Caco-2 (cell line): Measurements from ENCODE around the gene LTBP1. TPM values are rescaled to one million over a fixed set of nuclear protein-coding genes. Genes with fewer than 3 reads are reported as not detected.

Experiments
- BruUV-seq: library from RNA; stranded (reverse); fragments of 400-500 nt; replicated peaks from 2 replicates; lab custom pipeline; 2021; lab: Mats Ljungman, UMichigan
- CTCF ChIA-PET: fragments of 300-600 bp; sonication (Branson Sonifier 250); formaldehyde crosslinking; loops from one replicate; lab custom pipeline; 2022; ENCODE audit warnings: antibody characterized with exemption; lab: Charles Lee
- POLR2A ChIA-PET: fragments of 300-600 bp; sonication (Branson Sonifier 250); formaldehyde crosslinking; loops from one replicate; lab custom pipeline; 2022; ENCODE audit warnings: antibody characterized with exemption; lab: Charles Lee
- DNase-seq, 2 experiments: peaks; one replicate each; pipeline versions ENCODE4 v3.0.0 to v3.0.0-alpha.2; 2020 to 2022
- H3K27me3 ChIP-seq: replicated peaks from 2 replicates; pipeline ENCODE4 v1.6.0; 2011; ENCODE audit warnings: low read length; ENCODE audit not compliant: control insufficient read depth, insufficient read depth
- H3K36me3 ChIP-seq: 2 replicates; pipeline ENCODE4 v1.5.1; 2011; ENCODE audit warnings: low read length; ENCODE audit not compliant: control insufficient read depth, insufficient read depth
- H3K4me1 ChIP-seq: fragments of 250-450 bp; sonication (Bioruptor Pico); 2 replicates; pipeline ENCODE4 v1.5.1; 2020; ENCODE audit warnings: mild to moderate bottlenecking
- H3K4me3 ChIP-seq: 2 replicates; pipeline ENCODE4 v1.5.1; 2011; ENCODE audit warnings: low read depth, mild to moderate bottlenecking, control low read depth, low read length
- H3K9me3 ChIP-seq: fragments of 250-450 bp; sonication (Bioruptor Pico); 2 replicates; pipeline ENCODE4 v1.5.1; 2020; ENCODE audit warnings: mild to moderate bottlenecking, moderate library complexity
- H3K27ac Mint-ChIP-seq: one replicate; pipeline ENCODE4 v1.8.0; 2022; ENCODE audit warnings: mixed read lengths; ENCODE audit not compliant: unreplicated experiment
- H3K27me3 Mint-ChIP-seq: one replicate; pipeline ENCODE4 v1.8.0; 2022; ENCODE audit warnings: mixed read lengths; ENCODE audit not compliant: insufficient read depth, unreplicated experiment
- H3K36me3 Mint-ChIP-seq: one replicate; pipeline ENCODE4 v1.8.0; 2022; ENCODE audit warnings: mild to moderate bottlenecking, mixed read lengths; ENCODE audit not compliant: insufficient read depth, unreplicated experiment
- H3K4me1 Mint-ChIP-seq: one replicate; pipeline ENCODE4 v1.8.0; 2022; ENCODE audit warnings: low read depth, mixed read lengths; ENCODE audit not compliant: unreplicated experiment
- H3K4me3 Mint-ChIP-seq: one replicate; pipeline ENCODE4 v1.8.0; 2022; ENCODE audit warnings: mild to moderate bottlenecking, moderate library complexity, mixed read lengths; ENCODE audit not compliant: unreplicated experiment
- H3K9me3 Mint-ChIP-seq: one replicate; pipeline ENCODE4 v1.8.0; 2022; ENCODE audit warnings: mixed read lengths; ENCODE audit not compliant: unreplicated experiment
- CTCF ChIP-seq, 2 experiments: fragments of 200-600 bp in 1 of 2; IDR thresholded peaks; 1 replicate in 1 of 2; 2 replicates in 1 of 2; pipeline versions ENCODE4 v1.5.1 to v1.8.0; 2011 to 2022; ENCODE audit warnings: antibody characterized with exemption in 1 of 2, control low read depth in 1 of 2, inconsistent platforms in 1 of 2, low read depth in 1 of 2, low read length in 1 of 2, mild to moderate bottlenecking in 1 of 2, moderate library complexity in 1 of 2; ENCODE audit not compliant: insufficient read depth in 1 of 2, severe bottlenecking in 1 of 2, unreplicated experiment in 1 of 2
- intact Hi-C: fragments of 100-400 bp; cut with micrococcal nuclease; formaldehyde crosslinking; loops from one replicate; pipeline ENCODE4 v1.10.0; 2022; ENCODE audit not compliant: unreplicated experiment
- total RNA-seq: library from RNA; stranded (reverse); gene quantifications from 2 replicates; pipeline ENCODE4 v1.2.3, GENCODE V29; 2022

Gene LTBP1
- total RNA-seq, 1 experiment from 2014 or later = 64.2 TPM

DNA sequence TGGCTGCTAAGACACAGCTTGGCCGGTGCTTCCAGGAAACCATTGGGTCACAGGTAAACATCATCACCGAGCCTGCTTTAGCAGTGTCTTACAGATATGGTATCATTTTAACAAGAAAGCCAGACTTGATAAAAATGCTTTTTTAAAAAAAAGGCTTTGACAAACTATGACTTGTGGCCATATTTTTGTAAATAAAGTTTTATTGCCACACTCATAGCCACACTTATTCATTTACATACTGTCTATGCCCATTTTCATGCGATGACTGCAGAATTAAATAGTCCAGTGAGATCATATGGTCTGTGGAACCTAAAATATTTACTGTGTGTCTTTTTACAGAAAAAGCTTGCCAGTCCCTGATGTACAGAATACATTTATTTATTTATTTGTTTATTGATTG is 242.0 kb downstream of the LTBP1 start:
- H3K4me3 ChIP-seq = no peak overlapping the region
- intact Hi-C loops = no loop called here
- no peaks in the 10 kb centered on the region for H3K9me3 Mint-ChIP-seq
- no peaks in the 10 kb centered on the region for H3K9me3 ChIP-seq
- no peak overlapping the region for H3K4me3 Mint-ChIP-seq
- H3K27me3 Mint-ChIP-seq = no peaks in the 10 kb centered on the region
- peaks cover 16% of the 10 kb centered on the region for H3K4me1 ChIP-seq
- CTCF ChIA-PET = no interaction called here
- TF ChIP-seq CTCF (IDR thresholded peaks at IDR 0.05; ENCODE audit: insufficient read depth in 1 of 2, low read depth in 1 of 2, low read length in 1 of 2, severe bottlenecking in 1 of 2, unreplicated experiment in 1 of 2) = no peak
- no peaks in the 10 kb centered on the region for H3K36me3 Mint-ChIP-seq
- DNase-seq = no peak
- POLR2A ChIA-PET = no interaction called here
- peaks cover 11% of the 10 kb centered on the region for H3K4me1 Mint-ChIP-seq
- no peaks in the 10 kb centered on the region for H3K36me3 ChIP-seq
- no TSS peak for BruUV-seq
- no peaks in the 10 kb centered on the region for H3K27me3 ChIP-seq
- no peak overlapping the region for H3K27ac Mint-ChIP-seq

DNA sequence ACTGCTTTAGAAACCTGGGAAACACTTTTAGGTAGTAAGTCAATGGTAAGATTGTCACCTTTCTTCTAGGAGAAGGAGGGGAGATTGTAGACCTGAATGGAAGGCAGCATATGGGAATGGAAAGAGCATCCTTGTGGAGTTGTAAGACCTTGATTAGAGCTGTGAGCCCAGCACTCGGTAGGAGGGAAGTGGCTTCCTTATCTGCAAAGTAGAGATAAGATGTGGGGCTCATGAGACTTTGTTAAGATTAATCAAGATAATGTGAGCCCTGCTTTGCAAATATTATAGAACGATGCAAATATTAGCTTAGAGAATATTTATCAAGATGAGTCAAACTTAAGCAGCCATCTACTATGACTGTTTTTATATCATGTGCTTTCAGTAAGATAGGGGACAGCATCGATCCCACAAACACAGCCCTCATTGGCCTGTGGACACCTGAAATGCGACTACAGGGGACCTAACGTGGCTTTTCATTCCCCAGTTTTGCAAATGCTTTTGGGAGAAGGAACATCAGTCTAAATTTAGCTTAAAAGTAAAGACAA is 243.7 kb downstream of the LTBP1 start:
- H3K4me1 ChIP-seq = peaks cover 11% of the 10 kb centered on the region
- no peak overlapping the region for H3K27ac Mint-ChIP-seq
- H3K4me3 Mint-ChIP-seq = no peak overlapping the region
- no peaks in the 10 kb centered on the region for H3K27me3 ChIP-seq
- peak; percentile 35 to 59 for DNase-seq
- H3K27me3 Mint-ChIP-seq = no peaks in the 10 kb centered on the region
- no peaks in the 10 kb centered on the region for H3K36me3 ChIP-seq
- H3K4me3 ChIP-seq = no peak overlapping the region
- H3K9me3 Mint-ChIP-seq = no peaks in the 10 kb centered on the region
- H3K9me3 ChIP-seq = no peaks in the 10 kb centered on the region
- TF ChIP-seq CTCF (IDR thresholded peaks at IDR 0.05; ENCODE audit: insufficient read depth in 1 of 2, low read depth in 1 of 2, low read length in 1 of 2, severe bottlenecking in 1 of 2, unreplicated experiment in 1 of 2) = no peak
- BruUV-seq = no TSS peak
- H3K4me1 Mint-ChIP-seq = peaks cover 11% of the 10 kb centered on the region
- POLR2A ChIA-PET = no interaction called here
- intact Hi-C loops = no loop called here
- H3K36me3 Mint-ChIP-seq = no peaks in the 10 kb centered on the region
- CTCF ChIA-PET = no interaction called here

DNA sequence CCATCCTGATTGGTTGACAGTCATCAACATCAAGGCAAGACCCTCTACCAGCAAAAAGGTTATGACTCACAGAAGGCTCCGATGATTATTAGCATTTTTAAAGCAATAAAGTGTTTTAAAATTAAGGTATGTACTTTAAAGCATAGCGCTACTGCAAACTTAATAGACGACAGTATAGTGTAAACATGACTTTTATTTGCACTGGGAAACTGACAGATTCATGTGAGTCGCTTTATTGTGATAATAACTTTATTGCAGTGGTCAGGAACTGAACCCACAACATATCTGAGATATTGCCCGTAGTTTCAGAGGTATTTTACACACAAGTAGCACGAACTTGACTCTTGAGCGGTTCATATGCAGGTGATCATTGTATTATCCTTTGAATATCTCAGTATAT is 249.1 kb downstream of the LTBP1 start:
- intact Hi-C loops = no loop called here

More for the DNA sequence above, 249.1 kb downstream of the LTBP1 start:
- POLR2A ChIA-PET = no interaction called here
- Histone ChIP-seq H3K4me3 (no peak overlapping the region), H3K4me1 (peaks cover 3% of the 10 kb centered on the region; the same call in 1 of the 2 replicates), H3K36me3 (no peaks in the 10 kb centered on the region), H3K9me3 (no peaks in the 10 kb centered on the region), H3K27me3 (no peaks in the 10 kb centered on the region)
- CTCF ChIA-PET = no interaction called here
- no peak for TF ChIP-seq CTCF (IDR thresholded peaks at IDR 0.05; ENCODE audit: insufficient read depth in 1 of 2, low read depth in 1 of 2, low read length in 1 of 2, severe bottlenecking in 1 of 2, unreplicated experiment in 1 of 2)
- no TSS peak for BruUV-seq
- peaks cover 1% of the 10 kb centered on the region for H3K4me1 Mint-ChIP-seq
- no peaks in the 10 kb centered on the region for H3K9me3 Mint-ChIP-seq
- H3K4me3 Mint-ChIP-seq = no peak overlapping the region
- no peak overlapping the region for H3K27ac Mint-ChIP-seq
- no peaks in the 10 kb centered on the region for H3K36me3 Mint-ChIP-seq
- DNase-seq = no peak
- H3K27me3 Mint-ChIP-seq = no peaks in the 10 kb centered on the region
